ENCODE measurements around the gene CRABP2. TPM values are rescaled to one million over a fixed set of nuclear protein-coding genes. Genes with fewer than 3 reads are reported as not detected.

CRABP2 gene
- total RNA-seq, 1 donor from 2014 or later, result 1.7 TPM

DNA sequence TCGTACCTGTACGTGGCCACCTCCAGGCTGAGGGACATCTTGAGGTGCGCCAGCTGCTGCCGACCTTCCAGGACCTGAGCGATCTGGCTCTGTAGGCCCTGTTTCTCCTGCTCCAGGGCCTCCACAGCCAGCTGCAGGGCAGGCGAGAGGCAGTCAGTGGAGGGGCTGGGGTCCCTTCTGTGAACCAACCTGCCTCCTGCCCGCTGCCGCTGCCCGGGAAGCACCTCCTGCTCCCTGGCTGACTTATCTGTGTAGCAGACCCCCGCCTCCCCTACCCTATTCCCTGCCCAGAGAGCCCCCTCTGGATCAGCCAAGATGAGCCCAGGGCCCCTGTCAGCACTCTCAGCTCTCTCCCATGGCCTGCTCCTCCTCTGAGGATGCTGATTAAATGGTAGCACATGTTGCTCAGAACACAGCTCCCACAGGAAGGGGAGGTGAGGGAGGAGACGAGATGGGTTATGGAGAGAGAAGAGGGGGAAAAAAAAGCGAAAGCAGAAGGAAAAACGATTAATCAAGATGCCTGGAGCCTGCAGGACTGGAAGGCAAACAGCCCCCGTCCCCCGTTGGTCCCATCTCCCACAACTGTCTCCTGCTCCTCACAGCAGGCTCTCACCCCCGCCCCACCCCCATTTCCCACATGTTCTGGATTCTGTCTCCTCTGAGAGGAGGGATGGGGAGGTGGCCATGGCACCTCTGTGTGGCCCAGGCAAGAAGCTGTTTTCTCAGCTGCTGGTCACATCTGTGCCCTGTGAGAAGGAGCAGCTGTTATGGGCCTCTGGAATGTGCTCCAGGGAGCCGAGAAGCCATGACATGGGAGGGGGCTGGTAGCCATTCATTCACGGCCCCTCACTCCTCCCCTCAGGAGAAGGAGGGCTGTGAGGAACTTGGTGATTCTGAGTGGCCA, 29.9 kb downstream of the CRABP2 start:
- intact Hi-C loops (cut with micrococcal nuclease), result no loop called here

DNA sequence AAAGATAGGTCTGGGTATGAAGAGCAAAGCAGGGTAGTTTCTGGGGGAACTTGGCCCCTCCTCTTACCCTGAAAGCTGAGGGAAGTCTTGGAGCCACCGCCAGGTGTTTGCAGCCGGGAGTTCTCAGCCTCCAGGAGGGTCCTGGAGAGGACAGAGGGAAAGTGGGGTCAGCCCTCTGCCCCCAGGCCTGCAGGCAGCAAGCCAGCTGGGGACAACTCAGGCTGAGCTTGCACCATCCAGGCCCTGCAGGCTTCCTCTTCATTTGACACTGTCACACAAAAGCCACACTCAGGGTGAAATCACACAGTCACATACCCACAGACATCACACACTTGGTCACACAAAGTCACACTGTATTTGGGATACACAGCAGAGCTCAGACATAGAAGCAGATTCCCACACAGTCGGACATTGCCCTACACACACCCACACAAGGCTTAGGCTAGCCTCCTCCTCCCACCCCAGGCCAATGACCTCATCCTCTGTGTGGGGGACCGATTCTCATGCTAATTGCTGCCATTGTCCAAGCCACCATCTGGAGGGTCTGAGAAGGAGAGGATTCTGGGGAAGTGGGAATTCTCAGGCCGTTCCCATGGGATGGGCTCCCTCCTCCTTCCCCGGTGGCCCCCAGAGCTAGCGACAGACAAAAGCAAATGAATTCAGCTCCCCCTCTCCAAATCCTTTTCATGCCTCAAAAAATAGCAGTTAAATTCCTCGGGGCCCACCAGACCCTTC, 31.8 kb downstream of the CRABP2 start:
- intact Hi-C loops (cut with micrococcal nuclease), result no loop called here

DNA sequence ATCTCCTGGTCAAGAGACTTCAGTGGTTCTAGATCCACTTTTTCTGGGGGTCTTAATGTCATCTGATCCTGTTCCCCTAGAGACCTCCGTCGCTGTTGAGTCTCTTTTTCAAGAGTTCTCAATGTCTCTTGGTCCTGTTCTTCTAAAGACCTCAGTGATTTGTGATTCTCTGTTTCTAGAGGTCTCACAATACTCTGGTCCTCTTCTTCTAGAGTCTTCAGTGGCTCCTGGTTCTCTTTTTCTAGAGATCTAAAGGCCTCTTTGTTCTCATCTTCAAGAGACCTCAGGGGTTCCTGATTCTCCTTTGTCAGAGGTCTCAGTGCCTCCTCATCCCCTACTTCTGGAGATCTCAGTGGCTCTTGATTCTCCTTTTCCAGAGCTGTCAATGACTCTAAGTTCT, 33.6 kb downstream of the CRABP2 start:
- intact Hi-C loops (cut with micrococcal nuclease), result no loop called here

DNA sequence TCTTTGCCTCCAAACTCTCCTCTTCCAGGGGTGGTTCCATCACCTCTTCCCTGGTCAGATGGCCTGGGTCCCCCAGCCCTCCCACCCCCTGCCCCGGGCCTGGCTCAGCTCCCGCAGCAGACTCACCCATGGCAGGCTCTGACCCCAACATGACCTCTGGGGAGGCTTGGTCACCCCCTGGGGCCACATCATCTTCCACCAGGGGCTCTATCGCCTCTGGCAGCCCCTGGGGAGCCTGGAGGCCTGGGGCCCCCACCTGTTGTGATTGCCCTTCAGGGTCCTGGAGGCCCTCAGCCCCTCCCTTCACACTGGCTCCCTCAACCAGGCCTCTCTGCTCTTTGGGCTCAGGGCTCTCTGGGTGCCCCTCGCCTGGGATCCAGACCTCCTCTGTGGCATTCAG, 34.6 kb downstream of the CRABP2 start:
- intact Hi-C loops (cut with micrococcal nuclease), result no loop called here

DNA sequence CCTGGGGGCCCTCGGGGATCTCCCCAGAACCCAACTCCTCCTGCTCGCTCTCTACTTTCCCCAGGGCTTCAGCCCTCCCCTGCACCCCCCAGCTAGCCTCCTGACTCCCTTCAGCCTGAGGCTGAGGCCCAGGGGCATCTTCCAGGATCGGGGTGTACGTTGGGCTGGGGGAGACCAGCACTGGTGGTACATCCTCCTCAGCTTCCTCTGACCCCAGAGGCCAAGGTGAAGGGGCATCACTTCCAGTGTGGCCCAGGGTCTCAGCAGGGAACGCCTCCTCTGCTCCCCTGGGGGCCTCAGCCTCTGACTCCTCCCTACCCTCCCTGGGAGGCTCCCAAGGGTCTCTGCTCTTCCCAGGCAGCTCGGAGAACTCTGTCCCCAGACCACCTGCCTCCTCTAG, 35.0 kb downstream of the CRABP2 start:
- intact Hi-C loops (cut with micrococcal nuclease), result no loop called here

DNA sequence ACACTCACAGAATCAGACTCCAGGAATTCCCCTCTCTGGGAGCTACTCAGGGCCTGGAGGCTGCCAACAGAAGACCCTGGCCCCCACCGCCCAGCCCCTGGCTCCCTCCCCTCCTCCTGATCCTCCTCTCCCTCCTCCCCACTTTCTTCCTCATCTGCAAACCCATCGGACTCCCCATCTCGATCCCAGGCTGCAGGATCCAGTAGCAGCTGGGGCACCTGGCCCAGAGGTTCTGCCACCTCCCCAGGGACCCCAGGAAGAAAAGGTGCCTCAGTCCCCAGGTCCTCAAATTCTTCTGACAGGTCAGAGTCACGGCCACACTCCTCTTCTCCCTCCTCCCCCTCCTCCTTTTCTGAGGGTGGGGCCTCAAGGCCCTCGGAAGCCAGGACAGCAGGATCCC, 35.6 kb downstream of the CRABP2 start:
- intact Hi-C loops (cut with micrococcal nuclease), result no loop called here

DNA sequence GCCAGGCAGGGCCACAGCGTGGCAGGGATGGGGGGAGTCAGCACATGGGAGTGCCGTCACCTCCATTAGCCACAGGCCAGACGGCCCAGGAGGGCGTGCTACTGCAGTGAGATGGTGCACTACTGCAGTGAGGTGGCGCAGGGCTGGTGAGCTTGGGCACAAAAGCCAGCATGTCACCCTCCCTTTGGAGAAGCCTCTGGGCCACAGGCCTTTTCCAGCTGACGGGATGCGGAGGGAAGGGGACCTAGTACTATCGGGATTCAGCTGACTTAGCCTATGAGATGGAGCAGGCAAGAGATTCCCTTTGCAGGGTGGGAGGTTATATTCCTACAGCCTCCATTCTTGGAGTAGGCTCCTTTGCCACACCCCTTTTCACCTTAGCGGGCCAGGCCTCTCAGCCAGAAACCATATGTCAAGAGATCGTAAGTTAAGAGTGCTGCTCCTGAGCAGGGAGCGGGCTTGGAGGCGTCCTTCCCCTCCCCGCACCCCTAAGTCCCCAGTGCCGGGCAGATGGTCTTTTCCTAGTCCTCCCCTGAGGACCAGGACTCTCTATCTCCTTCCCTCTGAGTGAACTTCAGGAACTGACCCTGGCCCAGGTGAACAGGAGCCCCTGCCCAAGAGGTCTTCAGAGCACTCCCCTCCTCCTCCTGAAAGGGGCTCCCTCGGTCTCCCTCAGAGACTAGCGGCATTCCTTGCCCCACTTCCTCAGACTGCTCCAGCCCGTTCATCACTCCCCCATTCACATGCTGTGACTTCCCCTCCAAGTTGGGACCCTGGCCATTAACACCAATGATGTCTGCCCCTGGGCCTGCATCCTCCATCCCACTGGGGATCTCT, 36.4 kb downstream of the CRABP2 start:
- intact Hi-C loops (cut with micrococcal nuclease), result no loop called here

DNA sequence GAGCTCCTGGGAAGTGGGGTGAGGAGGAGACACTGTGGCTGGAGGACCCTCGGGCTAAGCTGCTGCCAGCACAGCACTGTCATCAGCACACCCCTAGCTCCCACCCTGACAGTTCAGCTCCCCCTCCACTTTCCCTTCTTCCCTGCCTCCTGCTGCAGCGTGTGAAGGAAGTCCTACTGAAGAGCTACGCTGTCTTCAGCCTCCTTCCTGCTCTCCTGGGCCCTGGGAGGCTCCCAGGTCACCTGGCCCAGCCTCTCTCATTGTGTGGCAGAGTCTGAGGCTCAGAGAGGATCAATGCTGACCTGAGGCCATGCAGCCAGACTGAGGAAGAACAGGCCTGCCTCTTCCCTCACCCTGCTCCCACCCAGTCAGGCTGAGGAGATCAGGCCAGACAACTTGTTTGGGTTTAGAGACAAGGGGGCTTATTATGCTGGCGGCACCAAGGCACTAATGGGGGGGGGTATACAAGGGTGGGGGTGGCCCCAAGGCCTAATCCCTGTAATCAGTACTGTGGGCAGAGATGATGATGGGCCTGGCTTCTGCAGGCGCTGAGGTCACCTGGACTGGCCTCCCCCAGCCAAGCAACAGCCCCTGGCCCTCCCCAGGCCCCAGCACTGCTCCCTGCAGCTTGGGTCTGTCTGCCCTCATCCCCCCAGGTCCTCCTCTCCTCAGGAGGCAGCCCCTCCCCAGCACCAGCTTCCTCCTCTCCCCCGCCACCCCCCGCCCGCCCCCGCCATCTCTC, 37.2 kb downstream of the CRABP2 start:
- intact Hi-C loops (cut with micrococcal nuclease), result no loop called here

DNA sequence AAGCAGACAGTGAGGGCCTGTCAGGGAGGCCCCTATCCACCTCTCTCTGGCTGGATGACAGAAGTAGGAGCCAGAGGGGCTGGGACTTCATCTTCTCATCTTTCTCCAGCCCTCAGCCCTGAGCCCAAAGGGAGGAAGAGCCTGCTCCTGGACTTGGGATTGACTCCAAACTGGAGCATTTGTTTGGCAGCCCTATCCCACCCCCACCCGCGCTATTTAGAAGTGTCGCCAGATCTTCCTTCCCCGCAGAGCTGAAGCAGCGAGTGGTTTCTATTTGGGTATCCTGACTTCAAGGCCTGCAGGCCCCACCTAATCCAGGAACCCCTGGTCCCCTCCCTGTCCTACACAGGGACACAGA, 37.8 kb downstream of the CRABP2 start:
- intact Hi-C loops (cut with micrococcal nuclease), result no loop called here

DNA sequence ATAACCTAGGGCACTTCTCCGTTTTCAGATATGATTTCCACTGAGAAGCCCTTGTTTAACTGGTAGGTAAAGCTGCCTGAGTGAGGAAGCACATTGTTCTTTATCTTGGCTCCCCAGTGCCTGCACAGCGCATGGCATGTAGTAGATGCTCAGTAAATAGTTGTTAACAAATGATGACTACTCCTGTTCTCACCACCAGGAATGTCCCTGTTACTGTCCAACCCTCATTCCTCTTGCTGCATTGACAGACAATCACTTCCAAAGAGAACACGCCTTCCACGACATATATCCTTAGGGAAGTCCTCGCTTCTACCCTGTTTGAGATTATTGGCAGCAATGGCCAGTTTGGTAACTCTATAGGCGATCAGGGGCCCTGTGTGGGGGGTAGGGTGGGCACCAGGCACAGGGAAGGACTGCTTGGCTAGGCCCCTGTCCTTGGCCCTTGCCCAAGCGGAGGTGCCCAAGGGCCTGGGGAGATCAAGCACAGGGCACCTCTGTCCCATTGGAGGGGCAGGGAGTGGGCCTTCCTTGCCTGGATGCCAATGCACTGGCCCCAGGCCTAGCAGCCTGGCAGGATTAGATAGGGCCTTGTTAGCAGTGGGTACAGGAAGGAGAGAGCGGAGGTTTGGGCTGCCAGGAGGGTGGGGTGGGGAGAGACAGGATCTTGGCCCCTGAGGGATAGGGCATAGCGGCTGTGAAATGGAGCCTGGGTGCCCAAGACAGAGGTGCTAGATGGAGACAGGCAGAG, 38.3 kb downstream of the CRABP2 start:
- intact Hi-C loops (cut with micrococcal nuclease), result no loop called here

DNA sequence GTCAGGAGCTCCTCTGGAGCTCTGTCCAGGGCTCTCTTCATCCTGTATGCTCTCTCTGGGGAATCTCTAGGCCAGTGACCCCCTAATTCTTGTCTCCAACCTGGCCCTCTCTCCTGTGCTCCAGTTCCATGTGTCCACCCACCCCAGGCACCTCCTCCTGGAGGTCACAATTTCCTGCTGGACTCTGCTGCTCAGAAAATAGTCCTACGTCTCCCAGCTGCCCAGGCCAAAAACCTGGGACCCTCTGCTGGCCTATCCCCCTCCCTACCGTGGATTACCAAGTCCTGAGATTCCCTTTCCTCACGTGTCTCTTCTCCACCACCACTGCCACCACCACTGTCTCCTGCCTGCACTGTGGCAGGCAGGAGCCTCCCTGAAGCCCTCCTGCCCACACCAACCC, 39.8 kb downstream of the CRABP2 start:
- intact Hi-C loops (cut with micrococcal nuclease), result no loop called here

DNA sequence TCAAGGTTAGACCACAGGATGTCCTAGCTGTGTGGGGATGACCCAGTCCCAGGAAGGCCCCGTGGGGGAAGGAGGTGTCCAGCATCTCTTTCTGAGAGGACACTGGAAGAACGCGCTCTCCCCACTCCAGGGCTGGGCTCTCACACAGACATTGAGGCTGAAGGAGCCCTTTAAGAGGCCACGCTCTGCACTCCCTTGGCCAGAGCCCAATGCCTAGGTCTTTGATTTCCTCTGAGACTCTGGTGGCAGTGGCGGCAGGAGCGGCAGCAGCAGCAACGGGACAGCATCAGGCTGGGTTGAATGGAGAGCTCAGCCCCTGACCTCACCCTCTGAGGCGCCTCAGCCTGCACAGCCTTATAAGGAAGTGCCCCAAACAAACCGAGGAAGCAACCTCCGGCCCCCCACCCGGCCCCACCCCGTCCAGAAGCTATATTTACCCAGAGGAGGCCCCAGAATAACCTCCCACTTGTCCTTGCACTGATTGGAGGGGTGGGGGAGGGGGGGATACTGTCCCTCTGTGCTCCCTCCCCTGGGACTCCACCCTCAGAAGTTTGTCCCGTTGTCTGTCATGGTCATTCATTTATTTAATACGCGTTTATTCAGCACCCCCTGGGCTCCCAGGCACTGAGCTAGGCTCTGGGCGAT, 40.5 kb downstream of the CRABP2 start:
- intact Hi-C loops (cut with micrococcal nuclease), result loop anchor here (5.0 kb wide), 1 partner anchor 383 kb away; the partner anchor contains the start of genes SMG5 and TMEM79

DNA sequence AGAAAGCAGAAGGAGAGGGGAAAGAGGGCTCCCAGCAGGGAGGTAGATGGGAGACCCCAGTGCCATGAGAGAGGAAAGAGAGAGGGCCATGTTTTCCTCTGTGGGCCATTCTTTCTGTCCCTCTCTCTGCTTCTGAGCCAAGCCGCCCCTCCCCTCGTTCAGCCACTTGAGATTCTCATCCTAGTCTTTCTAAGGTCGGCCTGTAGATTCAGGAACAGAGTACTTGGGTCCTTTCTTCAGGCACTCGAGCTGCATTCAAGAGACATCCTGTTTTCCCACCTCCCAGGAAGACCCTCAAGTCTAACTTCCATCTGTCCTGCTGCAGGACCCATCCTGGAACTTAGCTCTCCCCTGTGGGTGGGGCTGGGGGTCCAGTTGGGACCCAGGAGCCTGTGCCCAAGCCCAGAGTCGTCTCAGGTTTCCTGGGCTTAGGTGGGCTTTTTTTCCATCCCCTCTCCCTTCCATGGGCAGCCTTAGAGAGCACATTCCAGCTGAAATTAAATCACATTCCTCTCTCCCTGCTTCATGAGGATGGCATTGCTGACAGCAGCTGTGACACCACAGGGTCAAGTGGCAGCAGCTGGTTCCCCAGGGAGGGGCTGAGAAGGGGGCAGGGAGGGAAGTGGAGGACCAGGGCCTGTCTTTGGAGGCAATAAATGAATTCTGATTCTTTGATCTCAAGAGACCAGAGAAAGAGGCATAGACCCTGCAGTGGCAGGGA, 41.2 kb downstream of the CRABP2 start:
- intact Hi-C loops (cut with micrococcal nuclease), result loop anchor here (5.0 kb wide), 1 partner anchor 382 kb away; the partner anchor contains the start of genes SMG5 and TMEM79

DNA sequence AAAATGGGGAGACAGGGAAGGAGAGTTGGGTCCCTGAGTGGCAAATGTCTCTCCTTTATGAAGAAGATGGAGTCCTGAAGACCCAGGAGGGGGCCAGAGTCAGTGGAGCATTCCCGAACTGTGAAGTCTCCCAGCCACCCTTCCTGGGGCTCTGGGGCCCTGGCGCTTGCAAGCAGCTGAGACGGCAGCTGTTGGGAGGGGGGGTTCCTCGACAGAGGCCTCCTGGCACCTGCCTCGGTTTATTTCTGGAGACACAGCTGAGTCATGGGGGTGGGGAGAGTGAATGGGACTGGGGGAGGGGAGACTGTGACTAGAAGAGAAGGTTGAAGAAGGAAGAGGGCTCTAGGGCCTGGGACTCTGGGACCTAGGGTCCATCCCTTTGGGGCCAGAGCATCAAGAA, 42.2 kb downstream of the CRABP2 start:
- intact Hi-C loops (cut with micrococcal nuclease), result loop anchor here (5.0 kb wide), 1 partner anchor 381 kb away; the partner anchor contains the start of genes SMG5 and TMEM79

DNA sequence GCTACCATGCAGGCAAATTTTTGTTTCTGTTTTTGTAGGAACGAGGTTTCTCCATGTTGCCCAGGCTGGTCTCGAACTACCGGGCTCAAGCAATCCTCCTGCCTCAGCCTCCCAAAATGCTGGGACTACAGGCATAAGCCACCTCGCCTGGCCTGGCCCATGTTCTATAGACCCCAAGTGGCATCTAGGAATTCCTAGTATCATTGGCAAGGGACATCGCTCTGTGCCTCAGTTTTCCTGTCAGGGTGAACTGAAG, 42.7 kb downstream of the CRABP2 start:
- intact Hi-C loops (cut with micrococcal nuclease), result loop anchor here (5.0 kb wide), 1 partner anchor 380 kb away; the partner anchor contains the start of genes SMG5 and TMEM79

DNA sequence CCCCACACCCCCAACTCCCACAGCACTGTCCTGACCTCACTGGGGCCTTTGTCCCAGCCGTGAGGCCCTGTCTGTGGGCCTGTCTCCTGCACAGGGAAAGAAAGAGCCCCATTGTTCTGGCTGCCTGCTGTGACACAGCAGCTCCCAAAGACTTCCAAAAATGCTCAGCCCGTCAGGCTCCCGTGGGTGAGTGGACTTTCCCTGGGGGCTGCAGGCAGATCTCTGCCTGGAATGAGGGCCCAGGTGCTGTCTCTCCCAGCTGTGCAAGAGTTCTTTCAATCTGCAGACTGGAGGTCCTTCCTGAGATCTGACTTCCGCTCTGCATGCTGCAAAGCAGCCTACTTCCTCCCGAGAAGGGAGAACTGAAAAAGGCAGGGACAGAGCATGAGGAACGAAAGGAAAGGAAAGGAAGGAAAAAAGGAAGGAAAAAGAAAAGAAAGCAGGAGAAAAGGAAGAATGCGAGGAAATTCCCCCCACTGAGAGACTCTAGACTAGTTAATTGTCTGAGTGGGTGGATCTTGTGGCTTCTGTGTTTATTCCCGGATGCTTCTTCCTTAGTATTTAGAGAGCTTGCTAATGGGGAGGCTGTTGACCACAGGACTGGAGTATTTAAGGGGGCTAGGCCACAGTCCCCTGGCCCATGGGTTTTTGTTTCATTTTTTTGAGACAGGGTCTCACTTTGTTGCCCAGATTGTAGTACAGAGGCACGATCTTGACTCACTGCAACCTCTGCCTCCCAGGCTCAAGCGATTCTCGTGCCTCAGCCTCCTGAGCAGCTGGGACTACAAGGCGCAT, 43.2 kb downstream of the CRABP2 start:
- intact Hi-C loops (cut with micrococcal nuclease), result loop anchor here (5.0 kb wide), 1 partner anchor 380 kb away; the partner anchor contains the start of genes SMG5 and TMEM79

DNA sequence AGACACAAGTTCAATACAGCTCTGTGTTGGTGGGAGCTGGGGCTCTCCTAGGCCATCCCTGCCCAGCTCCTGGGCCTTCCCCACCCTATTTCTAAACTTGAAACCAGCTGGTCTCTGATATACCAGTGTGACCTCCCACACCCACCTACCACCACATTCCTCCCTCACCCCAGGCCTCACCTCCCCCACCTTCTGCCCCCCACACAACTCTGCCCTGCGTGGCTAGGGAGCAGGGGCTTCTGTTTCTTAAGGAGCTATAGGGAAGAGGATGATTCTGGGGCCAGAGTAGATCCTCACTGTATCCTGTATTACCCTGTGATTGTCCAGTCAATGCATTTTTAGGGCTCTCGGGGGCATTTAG, 44.7 kb downstream of the CRABP2 start:
- intact Hi-C loops (cut with micrococcal nuclease), result loop anchor here (1.0 to 5.0 kb wide), 6 partner anchors 18 to 378 kb away; partner anchors contain the start of genes SMG5 and TMEM79

Measured in T-helper 1 cell treated with Interleukin-12 subunit alpha and Interleukin-12 subunit beta and Interleukin-4 antibody, amounts not matched to agents 30 ng/mL and 1 ng/mL, for 36 hours (primary cell).